NCI-H1105 (cell line): ENCODE data around the gene EEF1A2.
A peak's percentile ranks its signal among the peaks of the same experiment; 100 is the strongest.
"Not testable (repeated sequence)": the region's sequence is repeated elsewhere in the genome, so short reads cannot be mapped to it uniquely, and the experiment has no call there.

Source experiments
- DNase-seq: peaks from one replicate; lab custom pipeline; 2025; lab: John Stamatoyannopoulos, UW

Gene EEF1A2

GRCh38 chr20:63520504-63520933 lies 21.6 kb upstream of the EEF1A2 start, which contains the start of gene PPDPF:
Gene PPDPF, plus strand, starts transcription at chr20:63520765. Its CDS starts 544 bp downstream, at chr20:63521309.
- peak; percentile 69 for DNase-seq

- peak; percentile 49 for DNase-seq
Observed at GRCh38 chr20:63519668-63520503, 21.0 kb upstream of the EEF1A2 start.

- no peak for DNase-seq
Observed at GRCh38 chr20:63518946-63519667, 20.2 kb upstream of the EEF1A2 start.

- no peak for DNase-seq
Observed at GRCh38 chr20:63518351-63518861, 19.5 kb upstream of the EEF1A2 start.

- no peak for DNase-seq
Observed at GRCh38 chr20:63517376-63518309, 18.8 kb upstream of the EEF1A2 start.

GRCh38 chr20:63514520-63514919 lies 15.6 kb upstream of the EEF1A2 start:
- not testable (repeated sequence) for DNase-seq

GRCh38 chr20:63513207-63513606 lies 14.3 kb upstream of the EEF1A2 start:
- no peak for DNase-seq

- no peak for DNase-seq
Observed at GRCh38 chr20:63509088-63509564, 10.2 kb upstream of the EEF1A2 start.

GRCh38 chr20:63508072-63508768 lies 9.3 kb upstream of the EEF1A2 start:
- no peak for DNase-seq

- DNase-seq: no peak
Observed at GRCh38 chr20:63507083-63507743, 8.3 kb upstream of the EEF1A2 start.

GRCh38 chr20:63505723-63506122 lies 6.8 kb upstream of the EEF1A2 start:
- no peak for DNase-seq

- no peak for DNase-seq
Observed at GRCh38 chr20:63505281-63505680, 6.4 kb upstream of the EEF1A2 start.

- DNase-seq: no peak
Observed at GRCh38 chr20:63504642-63505041, 5.8 kb upstream of the EEF1A2 start.

- DNase-seq: no peak
Observed at GRCh38 chr20:63503524-63503923, 4.6 kb upstream of the EEF1A2 start.

GRCh38 chr20:63502671-63503172 lies 3.8 kb upstream of the EEF1A2 start:
- no peak for DNase-seq

GRCh38 chr20:63501818-63502670 lies 3.2 kb upstream of the EEF1A2 start:
- DNase-seq: peak; percentile 80

GRCh38 chr20:63500902-63501817 lies 2.3 kb upstream of the EEF1A2 start:
- no peak for DNase-seq
